ENCODE measurements around the gene CCDC102B.
"Not testable (repeated sequence)": the region's sequence is repeated elsewhere in the genome, so short reads cannot be mapped to it uniquely, and the experiment has no call there.

Gene CCDC102B

DNA sequence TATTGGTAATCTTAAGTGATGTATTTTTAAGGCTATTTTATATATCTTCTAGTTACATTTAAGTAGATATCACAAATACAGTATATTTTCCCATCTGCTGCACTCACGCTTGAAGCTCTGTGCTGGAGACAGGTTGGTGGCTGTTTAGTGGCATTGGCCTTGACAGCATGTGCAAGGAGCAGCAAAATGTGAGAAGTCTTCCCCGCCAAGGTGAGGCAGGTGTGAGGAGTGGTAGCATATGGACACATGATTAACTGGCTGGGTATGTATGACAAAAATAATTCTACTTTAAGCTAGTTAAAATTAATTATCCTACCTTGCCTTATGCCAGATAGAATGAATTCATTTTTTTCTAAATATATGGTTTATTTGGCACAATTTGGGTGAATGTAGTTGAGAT is 117.2 kb downstream of the CCDC102B start:
- no peak for DNase-seq

DNA sequence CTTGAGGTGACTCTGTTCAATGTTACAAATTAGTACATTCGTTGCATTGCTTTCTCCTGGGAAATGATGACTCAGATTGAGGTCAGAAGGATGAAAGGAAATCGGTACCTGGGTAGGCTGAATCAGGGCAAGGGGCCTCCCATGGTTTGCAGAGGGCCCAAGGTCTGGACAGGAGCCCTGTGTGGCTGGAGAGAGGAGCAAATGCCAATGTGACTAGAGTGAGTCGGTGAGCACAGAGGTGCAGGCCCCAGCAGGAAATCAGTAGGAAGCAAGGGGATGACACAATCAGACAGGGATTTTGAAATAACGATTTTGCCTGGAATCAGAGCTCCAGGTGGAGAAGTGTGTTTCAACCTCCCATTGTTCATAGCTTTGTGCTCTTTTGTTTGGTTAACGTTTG is 118.9 kb downstream of the CCDC102B start:
- no peak for DNase-seq

DNA sequence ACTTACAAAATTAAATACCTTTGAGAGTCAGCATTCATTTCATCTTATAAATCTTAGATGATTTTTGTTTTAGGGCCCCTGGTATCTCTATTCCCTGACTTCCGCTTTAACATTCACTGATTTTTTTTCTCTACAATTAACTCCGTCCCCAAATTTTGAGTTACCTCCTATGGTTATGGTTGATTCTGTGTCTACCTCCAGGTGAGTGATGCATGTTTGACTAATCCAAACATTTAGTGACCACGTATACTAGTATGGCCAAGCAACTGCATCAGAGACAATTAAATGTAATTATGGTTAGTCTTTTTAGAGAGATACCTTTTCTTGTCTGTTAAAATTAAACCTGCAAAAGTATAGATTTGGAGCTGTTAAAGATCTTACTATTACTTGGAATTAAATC is 120.3 kb downstream of the CCDC102B start:
- no peak for DNase-seq

DNA sequence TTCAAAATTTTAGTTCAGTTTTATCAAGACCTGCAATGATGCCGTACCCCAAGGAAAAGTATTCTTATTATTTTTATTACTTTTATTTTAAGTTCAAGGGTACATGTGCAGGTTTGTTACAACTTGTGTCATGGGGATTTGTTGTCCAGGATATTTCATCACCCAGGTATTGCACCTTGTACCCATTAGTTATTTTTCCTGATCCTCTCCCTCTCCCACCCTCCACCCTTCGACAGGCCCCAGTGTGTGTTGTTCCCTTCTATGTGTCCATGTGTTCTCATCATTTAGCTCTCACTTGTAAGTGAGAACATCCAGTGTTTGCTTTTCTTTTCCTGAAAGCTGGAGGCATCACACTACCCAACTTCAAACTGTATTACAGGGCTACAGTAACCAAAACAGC is 122.0 kb downstream of the CCDC102B start:
- DNase-seq, result no peak

DNA sequence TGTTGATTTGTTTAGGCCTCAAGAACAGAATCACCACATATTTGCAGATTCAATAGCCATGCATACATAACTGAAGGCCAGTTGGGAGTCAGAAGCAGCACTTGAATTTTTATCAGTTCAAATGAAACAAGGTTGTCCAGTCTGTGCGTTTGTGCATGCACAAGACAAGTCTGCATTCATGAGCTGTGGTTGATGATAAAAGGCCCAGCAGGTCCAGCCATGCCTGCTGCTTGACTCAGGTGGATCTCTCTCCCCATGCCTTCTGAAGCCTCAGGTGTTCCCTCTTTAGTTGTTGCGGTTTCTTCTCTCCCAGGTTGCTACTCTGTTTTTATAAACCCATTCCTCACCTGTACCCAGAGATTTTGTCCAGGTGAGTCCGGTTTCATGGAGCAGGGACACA is 124.5 kb downstream of the CCDC102B start:
- DNase-seq, result no peak

DNA sequence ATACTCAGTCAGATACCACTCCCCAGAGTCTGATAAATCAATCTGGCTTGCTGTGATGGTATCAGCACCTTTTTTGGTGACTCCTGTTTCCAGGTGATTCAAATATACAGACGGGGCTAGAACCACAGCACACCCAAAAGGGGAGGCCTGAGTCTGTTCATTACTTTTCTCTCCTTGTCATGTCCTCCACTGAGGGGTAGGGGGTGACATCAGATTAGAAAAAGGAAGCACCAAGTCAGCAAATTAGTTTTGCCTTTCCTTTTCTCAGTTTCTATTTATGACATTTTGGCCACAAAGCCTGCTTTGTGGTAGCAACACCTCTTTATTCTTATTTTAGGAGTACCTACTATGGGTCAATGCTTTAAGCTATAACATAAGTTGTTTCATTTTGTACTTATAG is 127.4 kb downstream of the CCDC102B start:
- no peak for DNase-seq

DNA sequence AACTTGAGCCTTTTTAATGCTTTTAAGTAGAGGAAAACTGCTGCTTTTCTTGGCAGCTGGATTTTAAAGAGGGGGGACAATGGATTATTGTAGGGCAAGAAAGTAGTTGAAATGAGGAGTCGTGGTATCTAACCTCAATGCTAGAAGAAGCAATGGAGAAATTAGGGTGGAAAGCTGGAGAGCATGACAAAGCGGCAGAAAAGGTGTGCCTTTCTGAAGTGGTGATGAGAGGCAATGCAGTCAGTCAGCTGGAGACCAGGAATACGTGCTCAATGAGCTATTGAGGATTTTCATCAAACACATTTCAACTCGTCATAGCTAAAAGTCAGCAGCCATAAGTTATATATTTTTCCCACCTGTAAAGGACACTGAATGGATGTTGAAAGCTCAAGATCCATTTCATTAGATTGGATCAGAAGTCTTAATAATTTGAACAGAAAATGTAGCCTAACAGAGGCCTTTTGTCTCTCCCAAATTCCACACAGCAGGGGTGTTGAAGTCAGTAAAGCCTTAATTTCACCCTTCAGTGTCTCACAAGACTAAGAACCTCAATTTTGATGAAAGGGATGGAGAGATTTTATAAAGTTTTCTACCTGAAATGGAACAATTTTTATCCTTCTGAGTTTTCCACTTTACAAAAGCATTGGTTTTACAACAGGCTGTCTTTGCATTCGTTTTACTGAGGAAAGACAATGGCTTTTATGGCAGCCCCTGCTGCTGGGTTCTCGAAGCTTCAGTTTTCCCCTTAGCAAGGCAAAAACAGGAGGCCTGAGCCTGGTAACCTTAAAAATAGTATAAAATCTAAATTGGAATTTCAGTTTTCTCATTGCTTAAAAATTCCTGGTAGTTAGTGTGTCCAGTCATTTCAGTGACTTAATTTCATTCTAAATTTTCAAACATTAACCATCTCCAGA is 131.1 kb downstream of the CCDC102B start:
- no peak for DNase-seq

DNA sequence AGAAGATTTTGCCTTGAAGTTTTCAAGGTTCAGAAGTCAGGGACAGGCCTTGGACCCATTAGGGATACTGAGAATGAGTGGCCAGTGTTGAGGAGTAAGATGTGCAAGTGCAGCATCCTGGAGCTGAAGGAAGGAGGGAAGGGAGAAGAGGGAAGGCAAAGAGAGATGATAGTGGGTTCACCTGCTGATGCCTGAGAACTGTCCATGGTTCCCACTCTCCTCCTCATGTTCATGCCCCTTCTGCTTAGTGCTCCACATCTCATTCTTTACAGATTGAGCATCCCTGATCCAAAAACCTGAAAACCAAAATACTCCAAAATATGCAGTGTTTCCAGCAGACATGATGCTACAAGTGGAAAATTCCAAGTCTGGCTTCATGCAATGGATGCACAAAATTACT is 137.8 kb downstream of the CCDC102B start:
- no peak for DNase-seq

DNA sequence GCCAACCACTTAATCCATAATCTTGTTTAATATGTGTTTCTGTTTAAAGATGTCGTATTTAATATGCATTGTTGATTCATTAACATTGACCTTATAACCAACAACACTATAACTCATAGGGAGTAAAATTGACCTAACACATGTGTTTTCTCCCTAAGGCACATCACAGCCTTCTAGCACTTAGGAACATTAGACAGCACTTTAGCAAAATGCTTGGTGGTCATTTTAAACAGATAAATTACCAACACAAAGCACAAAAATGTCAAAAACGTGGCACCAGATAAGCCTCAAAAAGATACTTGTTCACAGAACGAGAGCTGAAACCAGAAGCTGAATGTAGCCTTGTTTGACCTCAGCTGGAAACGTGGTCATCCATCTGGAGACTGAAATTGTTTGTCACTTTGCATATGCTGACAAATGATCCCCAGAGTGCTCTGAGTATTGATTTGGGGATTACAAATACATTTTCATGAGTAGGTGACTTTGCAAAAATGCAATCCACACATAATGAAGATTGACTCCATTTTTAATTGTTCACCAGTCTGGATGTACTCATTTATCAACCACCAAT is 139.2 kb downstream of the CCDC102B start:
- no peak for DNase-seq

DNA sequence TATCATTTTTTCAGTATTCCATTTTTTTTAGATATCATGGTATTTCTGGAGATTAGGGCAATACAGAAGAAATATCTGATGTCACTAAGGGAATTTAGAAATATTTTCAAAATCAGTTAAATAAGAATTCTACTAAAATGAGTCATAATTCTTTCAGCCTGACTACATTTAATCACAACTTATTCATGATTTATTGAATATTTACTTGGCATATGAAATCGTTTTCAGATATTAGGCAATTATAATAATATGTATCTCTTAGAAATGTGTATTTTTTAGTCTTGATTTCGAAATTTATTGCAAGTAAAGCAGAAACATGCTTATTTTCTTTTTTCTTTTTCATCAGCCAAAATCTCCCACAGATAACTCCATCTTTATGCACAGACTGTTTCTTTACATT is 142.2 kb downstream of the CCDC102B start:
- DNase-seq, result no peak

DNA sequence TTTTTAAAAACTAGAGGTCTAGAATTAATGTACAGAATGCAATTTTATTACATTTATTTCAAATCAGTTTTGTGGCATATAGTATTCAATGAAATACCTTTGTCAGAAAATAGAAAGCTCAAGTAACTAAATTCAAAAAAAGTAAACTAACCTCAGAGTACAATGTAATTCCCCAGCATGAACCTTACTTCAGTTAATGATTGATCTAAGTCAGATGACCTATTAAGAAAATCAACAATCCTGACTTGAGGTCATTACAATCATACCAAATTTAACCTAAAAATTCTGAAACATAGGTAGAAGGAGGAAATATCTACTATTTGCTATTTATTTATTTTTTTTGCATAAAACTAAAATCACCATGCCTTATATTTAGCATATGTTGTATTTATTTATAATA is 142.9 kb downstream of the CCDC102B start:
- DNase-seq, result no peak

DNA sequence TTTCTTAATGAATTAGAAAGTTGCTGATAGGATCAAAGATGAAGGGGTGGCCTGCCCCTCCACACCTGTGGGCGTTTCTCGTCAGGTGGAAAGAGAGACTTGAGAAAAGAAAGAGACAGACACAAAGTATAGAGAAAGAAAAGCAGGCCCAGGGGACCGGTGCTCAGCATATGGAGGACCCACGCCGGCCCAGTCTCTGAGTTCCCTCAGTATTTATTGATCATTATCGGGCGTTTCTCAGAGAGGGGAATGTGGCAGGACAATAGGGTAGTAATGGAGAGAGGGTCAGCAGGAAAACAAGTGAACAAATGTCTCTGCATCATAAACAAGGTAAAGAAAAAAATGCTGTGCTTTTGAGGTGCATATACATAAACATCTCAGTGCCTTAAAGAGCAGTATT is 144.3 kb downstream of the CCDC102B start:
- DNase-seq, result no peak

DNA sequence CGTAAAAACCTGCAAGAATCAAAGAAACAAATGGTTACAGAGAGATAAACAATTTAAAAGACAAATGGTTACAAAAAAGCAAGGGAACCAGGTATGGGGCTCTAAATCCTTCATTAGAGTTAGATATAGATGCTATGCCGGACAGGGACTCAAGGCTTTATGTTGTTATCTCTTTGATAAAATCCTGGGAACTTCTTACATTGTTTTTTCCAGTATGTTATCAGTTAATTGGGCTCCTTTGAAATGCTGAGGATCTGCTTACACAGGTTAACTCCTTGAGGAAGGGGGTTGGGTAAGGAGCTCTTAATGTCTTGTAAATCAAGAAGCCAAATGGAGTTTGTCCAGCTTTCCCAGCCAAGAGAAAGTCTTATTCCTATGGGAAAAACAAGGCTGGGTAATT is 146.0 kb downstream of the CCDC102B start:
- DNase-seq, result not testable (repeated sequence)

DNA sequence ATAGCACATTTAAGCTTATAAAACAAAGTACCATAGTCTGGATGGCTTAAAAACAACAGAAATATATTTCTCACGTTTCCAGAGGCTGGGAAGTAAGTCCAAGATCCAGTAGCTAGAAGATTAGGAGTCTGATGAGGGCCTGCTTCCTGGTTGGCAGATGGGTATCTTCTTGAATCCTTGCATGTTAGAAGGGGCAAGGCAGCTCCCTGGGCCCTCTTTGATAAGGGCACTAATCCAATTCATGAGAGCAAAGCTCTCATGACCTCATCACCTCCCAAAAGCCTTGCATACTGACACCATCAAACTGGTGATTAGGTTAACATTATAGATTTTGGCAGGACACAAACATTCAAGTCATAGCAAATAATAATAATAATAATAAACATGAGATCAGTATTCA is 146.4 kb downstream of the CCDC102B start:
- no peak for DNase-seq

DNA sequence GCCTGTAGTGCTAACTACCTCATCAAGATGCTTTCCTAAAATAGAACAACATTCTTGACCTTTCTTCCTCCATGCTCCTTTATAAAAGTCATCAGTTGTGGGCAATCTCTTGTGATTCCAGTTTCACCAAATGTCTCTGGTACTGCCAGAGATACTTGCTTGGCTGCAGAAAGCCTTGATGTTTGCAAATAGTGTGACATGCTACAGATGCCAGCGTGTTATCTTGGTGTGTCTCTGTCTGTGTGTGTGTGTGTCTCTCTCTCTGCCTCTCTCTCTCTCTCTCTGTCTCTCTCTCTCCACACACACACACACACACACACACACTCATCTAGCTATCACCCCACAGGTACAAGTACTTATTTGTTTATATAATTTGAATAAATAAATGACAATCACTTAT is 146.9 kb downstream of the CCDC102B start:
- DNase-seq, result no peak

DNA sequence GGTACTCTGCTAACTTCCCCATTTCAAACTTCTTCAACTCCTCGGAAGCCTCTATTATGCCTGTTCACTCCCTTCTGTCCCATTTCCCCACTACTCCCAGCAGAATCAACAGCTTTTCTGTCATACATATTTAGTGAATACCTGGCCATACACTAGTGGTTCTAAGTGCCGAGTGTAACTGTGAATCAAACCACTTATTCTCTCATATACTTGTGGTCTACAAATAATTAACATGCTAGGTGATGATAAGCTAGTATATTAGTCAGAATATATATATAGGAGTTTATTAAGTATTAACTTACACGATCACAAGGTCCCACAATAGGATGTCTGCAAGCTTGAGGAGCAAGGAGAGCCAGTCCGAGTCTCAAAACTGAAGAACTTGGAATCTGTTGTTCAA is 150.7 kb downstream of the CCDC102B start:
- no peak for DNase-seq

DNA sequence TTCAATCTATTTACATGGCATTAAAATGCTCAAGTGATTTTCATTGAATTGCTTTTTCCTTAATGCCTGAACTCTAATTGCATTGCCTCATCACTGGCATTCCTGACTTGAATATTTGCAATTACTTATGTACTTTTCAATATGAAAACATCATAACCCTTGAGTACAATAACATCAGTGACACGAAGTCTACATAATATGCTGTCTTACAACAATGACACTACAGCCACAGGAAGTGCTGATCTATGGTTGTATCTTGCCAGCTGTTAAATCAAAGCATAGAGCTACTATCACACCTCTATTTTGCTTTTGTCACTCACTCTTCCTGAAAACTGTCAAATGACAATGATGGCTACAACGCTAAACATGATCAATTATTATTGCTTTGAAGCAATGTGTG is 156.9 kb downstream of the CCDC102B start:
- no peak for DNase-seq

DNA sequence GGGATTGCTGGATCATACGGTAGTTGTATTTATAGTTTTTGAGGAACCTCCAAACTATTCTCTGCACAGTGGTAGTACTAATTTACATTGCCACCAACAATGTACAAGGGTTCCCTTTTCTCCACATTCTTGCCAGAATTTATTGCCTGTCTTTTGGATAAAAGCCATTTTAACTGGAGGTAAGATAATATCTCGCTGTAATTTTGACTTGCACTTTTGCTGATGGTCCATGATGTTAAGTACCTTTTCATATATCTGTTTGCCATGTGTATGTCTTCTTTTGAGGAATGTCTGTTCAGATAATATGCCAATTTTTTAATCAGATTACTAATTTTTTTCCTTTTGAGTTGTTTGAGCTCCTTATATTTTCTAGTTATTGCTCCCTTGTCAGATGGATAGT is 158.8 kb downstream of the CCDC102B start:
- no peak for DNase-seq

DNA sequence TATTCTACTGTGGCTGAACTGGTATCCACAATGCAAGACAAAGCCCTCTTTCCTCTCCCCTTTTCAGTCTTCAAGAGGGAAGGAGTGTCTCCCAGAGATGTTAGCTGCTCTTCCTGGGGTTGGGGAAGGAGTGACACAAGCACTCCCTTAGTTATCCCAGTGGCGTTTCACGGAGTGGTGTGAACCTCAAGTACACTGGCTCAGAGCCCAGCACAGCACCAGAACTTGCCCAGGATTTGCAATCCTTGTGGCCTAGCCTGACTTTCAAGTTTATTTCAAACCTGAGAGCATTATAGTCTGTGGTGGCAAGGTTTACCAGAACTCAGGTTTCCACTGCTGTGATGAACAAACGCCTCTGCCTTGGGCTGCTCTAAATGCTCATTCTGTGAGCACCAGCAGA is 162.5 kb downstream of the CCDC102B start:
- no peak for DNase-seq

DNA sequence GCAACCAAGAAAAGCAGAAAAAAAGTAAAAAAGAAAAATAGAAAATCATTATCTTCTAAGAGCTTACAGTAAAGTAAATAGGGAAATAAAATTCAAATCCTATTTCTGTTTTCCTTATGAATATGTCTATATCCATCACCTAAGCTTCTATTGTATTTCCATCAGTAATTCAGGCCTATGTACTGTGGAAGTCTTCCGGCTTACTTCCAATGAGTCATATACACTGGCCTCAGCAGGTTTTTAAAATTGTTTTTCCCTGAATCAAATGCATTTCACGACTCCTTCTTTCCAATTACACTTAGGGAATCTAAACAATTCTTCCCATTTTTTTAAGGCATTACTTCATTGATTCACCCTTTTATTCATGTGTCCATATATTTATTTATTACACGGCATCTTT is 164.7 kb downstream of the CCDC102B start:
- DNase-seq, result no peak

DNA sequence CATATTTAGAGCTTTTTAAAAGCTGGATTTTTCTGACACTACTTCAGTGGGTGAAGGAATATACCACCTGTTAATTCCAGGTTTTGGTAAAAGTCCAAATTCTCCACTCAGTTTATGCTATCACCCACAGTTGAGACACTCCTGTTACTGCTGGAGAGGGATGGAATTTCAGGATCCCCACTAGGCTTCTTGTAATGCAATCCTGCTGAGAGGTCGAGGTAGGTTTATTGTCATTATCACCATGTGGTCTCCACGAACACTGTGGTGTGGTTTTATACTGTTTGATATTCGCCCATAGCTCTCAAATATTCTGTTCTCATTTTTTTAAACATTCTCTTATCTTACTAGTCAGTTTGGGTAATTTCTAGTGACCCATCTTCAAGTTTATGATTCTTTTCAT is 167.9 kb downstream of the CCDC102B start:
- DNase-seq, result no peak

DNA sequence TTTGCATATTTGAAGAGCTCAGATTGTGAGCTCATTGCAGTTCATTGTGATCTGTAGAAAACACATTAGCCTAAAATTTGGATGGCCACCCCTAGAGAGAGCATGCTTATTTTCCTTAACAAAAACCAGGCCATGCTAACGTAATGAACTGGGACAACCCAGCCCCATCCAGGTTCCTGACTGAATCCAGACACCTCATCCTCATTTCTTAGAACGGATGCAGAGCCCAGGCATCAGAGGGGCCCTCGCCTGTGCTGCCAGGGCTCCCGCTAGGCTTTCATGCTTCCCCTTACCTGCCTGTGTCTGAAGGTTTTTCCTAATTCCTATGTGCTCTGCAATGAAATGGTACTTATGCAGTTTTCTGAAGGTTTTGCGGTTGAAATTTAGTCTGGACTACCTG is 171.1 kb downstream of the CCDC102B start:
- DNase-seq, result no peak

DNA sequence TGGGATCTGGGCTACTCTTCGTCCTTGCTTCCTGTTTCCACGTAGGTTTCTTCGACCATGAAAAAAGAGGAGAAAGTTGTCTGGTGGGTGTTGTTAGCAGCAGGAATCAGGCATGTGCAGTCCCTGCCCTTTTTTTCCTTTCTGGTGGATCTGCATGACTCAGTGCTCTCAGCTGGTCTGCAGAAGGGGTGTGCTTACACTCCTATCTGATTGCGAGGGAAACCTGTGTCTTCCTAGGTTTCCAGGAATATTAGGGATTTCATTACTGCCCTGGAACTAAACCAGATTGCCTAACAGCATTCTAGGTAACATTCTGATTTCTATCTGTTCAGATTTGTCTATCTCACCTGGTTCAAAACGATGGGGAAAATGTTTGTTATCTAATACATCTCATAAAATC is 174.3 kb downstream of the CCDC102B start:
- no peak for DNase-seq

DNA sequence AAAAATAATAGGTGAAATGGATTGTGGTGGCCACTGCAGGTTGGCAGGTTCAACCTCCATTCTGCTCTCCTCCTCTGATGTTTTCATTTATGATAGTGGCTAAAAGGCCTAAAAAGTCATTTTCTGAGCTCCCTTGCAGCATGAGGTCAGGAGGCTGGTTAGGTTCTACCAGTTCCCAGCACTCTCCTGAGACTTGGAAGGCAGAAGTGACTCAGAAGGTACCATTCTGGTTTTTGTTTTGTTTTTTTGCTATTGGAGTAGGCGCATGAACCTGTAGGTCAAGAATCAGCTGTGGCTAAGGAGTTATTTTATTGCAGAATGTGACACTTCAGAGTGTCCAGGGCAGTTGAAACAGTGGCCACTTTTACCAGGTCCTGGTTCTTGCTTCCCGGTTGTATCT is 181.9 kb downstream of the CCDC102B start:
- no peak for DNase-seq

DNA sequence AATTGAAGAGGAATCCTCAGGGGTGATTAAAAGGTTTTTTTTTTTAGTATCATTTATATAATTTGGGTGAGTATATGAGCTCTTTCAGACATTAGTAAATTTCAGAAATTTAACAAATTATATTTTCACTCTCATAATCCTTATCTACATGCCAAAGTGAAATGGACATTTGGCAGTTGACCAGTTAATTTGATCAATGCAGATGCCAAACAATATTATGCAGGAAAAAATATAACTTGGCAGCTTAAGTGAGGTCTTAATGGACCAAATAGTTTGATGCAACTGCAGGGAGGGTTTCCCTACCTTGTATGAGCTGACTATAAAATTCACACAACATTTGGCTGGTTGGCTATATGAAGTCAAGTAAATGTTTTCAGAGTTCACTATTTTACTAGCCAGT is 185.2 kb downstream of the CCDC102B start:
- DNase-seq, result no peak

All from activated CD8-positive, alpha-beta memory T cell treated with anti-CD3 and anti-CD28 coated beads, Interleukin-2, amount 50 U/mL, for 4 hours (primary cell).